Activated gamma-delta T cell (primary cell): ENCODE results near the gene GYPA.
"Not testable (repeated sequence)": the region's sequence is repeated elsewhere in the genome, so short reads cannot be mapped to it uniquely, and the experiment has no call there.

Experiments
- DNase-seq: peaks from one replicate; lab custom pipeline; 2025; lab: John Stamatoyannopoulos, UW
- total RNA-seq, 2 donors: gene quantifications; one replicate each; lab custom pipeline; 2026; lab: John Stamatoyannopoulos, UW

The GYPA gene
- 0 reads per million in 2 donors for total RNA-seq

DNA sequence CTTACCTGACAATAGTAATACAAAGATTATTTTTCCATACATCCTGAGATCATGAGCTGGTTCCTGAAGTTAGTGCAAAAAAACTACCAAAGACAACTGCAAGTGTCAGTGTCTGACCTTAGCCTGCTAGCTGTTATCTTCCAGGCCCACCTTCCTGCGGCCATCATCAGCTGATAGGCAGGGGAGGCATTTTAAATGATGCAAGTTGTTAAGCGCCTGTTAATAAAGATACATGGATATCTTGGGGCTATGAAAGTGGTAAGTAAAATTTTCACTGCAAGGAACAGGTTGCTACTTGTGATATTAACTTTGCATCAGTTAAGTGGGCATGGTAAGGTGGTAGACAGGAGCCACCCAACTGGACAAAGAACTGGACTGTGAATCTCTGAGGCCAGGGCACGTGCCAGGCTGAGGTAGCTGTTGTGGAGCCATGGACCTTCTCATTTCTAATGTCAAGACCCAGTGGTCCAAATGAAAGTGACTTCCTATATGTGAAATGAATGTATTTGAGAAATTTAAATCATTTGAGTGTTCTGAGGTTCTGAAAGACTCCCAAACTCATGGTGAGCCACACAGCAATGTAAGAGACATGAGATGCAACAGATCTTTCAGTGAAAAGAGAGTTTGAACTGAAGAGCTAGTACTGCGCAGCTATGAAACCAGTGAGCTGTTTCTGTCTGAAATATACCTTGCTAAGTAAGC, at the start of gene GYPA:
Gene GYPA, minus strand, starts transcription at position 125 of the 702 bp plus-strand sequence. Its CDS starts 83 bp downstream, at position 42.
- not testable (repeated sequence) for DNase-seq

DNA sequence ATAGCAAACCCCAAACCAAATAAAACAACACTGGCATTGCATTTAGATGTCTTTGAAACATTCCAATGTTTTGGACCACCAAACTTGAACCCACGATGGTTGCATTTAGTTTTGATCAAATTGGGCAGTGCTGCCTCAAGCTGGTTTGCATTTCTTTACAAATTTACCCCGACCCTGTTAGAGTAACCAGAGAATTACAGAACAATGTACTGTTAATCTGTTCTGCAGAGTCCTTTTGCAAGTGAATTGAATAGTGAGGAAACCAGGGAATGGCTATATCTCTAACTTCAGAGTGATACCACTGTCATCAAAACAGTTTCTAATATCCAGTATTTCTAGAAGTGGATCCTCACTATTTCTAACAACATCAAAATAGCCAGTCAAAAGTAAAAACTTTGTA, 49.5 kb upstream of the GYPA start:
- DNase-seq: no peak

- no peak for DNase-seq
These were observed 48.6 kb upstream of the GYPA start for GRCh38 chr4:144189121-144189520.

GRCh38 chr4:144185086-144185485, 44.6 kb upstream of the GYPA start:
- no peak for DNase-seq

DNA sequence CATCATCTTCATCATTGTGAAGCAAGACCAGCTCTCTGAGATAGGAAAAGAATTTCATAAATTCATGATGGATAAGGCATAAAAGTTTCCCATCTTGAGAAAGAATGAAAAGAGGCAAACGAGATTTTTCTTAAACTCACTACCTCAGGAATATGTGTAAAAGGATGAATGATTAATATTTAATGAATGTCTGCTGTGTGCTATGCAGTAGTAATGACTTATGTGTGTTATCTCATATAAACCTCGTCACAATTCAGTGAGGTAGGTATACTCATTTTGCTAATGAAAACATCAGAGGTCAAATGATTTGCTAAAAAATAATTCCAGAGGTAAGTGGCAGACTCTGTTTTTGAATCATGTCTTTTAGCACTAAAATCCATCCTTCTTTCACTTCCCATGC, 42.6 kb upstream of the GYPA start:
- no peak for DNase-seq

GRCh38 chr4:144181391-144181790, 40.9 kb upstream of the GYPA start:
- no peak for DNase-seq

DNA sequence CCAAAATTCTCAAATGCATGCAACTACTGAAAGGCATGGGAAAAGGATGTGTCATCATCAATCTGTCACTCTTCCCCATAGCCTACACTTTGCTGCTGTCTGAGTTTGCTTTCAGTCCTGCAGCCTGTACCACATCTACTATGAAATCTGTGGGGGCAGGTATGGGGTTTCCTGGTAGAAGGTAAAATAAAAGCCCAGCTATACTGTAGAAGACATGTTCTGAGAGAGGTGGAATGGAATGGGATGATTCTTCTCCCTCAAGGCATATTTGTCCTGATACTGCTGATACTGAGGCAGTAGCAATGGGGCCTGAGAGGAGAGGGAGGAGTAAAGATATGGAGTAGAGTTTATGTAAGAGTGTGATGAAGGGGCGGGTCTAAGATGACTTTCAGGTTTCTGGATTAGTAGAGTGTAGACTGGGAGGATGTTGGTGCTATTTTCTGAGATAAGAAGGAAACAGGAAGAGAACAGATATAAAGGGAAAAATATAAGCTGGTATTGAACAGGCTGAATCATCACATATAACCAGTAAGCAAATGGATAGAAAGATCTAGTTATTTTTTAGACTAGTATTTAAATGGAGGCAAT, 38.7 kb upstream of the GYPA start:
- no peak for DNase-seq

DNA sequence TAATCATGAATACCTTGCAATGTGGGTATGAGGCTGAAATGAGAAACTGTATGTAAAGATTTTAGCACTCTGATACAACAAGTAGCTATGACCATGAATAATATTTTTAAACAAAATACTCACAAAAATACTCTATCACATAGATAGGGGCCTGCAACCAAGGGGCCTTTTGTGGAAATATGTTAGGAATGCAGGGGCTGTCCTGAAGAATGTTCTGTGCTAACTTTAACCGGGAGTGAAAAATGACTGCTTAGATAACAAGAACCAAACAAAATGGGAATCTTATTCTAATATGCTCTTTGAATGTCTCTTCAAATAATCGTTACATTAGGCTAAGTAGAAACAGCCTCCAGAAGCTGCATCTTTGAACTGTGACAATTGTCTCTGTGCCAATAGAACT, 37.9 kb upstream of the GYPA start:
- DNase-seq: no peak

DNA sequence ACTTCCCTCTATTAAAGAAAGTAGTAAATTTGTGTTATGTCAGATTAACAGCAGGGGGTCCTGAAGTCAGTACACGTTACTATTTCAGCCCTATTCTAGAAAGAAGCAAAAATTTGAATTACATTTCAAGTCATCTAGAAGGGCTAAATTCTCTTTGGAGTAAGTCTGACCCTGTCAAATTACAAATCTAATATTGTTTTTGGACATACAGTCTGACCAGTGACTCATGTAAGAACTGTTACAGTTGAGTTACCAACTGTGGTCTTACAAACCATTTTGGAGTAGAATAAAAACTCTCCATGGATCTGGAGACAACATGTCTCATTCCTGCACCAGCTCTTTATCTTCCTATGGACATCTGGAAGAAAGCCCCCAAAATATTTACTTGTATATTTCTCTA, 36.0 kb upstream of the GYPA start:
- no peak for DNase-seq

DNA sequence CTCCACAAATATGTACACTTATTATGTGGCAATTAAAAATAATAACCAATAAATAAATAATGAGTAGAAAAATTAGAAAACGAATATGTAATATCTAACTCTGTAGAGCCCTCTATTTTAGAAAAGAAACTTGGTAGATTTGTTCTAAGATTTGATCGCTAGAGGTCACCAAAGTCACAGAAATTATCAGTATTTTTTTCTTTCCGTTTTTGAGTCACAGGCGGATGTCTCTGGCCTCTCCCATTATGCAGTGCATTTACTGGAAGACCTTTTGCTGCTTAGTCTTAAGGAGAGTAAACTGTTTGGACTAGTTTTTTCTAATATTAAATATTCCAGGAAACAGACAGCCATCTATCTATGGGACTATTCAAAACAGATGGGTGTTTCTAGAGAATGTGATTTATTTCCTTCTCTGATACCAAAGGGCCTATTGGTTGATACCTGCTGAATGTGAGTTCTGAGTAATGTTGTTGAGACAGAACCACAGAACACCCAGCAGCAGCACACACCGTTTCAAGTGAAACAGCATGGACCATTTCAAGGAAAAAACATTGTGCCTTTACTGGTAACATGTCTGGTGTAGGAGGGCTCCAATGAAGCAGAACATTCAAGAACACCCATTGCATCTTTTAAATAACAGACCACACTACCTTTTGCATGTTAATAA, 34.0 kb upstream of the GYPA start:
- DNase-seq: no peak

- DNase-seq: no peak
These were observed 31.2 kb upstream of the GYPA start for GRCh38 chr4:144171697-144172096.

DNA sequence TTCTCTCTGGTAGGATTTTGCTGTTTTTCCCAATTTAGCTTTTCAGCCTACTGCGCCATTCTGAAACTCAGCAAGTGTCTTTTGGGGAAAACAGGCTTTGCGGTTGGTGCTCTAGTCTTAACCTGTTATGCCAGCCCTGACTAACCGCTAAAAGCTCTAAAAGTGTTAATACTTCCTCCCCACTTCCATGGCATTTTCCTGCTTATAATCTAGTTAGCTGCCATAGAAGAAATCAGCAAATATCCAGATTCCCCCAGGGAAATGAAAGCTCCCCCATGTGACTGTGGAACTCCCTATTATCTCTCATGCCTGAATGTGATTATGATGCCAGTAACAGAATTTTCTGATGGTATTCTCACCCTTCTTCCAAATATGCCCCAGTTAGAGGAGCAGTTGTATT, 28.7 kb upstream of the GYPA start:
- no peak for DNase-seq

GRCh38 chr4:144154044-144154443, 13.5 kb upstream of the GYPA start:
- no peak for DNase-seq

- DNase-seq: not testable (repeated sequence)
These were observed 2.3 kb upstream of the GYPA start for GRCh38 chr4:144142690-144143326.

- DNase-seq: no peak
These were observed 975 bp upstream of the GYPA start for GRCh38 chr4:144141493-144141892.

DNA sequence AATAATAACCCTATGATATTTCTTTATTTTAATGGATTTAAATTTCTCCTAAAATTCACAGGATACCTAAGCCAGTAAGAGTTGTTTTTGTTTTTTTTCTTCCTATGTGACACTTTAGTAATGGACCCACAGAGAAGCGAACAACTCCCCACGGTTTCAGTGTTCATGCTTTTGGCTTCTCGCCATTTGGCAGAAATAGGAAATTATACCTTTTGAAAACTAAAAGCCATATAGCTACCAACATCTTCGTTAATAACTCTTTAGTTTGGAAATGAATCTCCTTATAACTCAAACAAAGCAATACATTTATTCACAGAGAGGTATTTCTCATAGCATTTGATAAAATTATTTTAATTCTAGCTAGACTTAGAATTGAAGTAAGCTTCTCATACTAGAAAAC, 527 bp downstream of the GYPA start:
- not testable (repeated sequence) for DNase-seq

DNA sequence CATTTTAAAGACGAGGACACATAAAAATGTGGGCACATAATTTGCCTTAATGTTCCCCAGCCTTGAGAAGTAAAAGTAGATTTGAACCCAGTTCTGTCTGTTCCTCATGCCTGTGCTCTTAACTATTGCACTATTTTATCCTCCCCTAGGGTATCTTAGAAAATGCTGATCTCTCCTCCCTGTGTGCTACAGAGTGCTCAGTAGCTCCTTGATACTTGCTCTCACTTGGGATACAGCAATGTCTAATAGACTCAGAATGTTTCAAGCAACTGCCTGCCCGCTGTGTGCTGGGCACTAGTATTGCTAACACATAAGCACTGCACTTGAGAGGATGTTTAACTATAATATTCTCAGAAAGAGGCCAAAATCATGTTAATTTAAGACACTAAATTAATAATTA, 971 bp downstream of the GYPA start:
- not testable (repeated sequence) for DNase-seq

DNA sequence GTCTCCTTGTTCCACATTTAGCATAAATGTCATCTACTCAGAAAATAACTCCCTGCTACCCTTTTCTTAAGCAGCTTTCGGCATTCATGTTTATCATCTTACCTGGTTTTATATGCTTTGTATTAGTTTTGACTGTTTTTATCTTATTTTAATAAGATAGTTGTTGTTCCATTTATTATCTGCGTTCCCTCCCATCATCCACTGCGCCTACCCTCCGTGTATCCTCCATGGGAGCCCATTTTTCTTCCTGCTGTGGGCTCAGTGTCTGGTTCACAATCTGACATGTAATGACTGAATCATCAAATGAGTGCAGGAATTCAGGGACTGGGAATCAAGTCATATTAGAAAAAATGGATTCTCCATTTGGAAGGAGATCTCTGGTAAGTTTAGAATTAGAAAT, 2.3 kb downstream of the GYPA start:
- DNase-seq: not testable (repeated sequence)

DNA sequence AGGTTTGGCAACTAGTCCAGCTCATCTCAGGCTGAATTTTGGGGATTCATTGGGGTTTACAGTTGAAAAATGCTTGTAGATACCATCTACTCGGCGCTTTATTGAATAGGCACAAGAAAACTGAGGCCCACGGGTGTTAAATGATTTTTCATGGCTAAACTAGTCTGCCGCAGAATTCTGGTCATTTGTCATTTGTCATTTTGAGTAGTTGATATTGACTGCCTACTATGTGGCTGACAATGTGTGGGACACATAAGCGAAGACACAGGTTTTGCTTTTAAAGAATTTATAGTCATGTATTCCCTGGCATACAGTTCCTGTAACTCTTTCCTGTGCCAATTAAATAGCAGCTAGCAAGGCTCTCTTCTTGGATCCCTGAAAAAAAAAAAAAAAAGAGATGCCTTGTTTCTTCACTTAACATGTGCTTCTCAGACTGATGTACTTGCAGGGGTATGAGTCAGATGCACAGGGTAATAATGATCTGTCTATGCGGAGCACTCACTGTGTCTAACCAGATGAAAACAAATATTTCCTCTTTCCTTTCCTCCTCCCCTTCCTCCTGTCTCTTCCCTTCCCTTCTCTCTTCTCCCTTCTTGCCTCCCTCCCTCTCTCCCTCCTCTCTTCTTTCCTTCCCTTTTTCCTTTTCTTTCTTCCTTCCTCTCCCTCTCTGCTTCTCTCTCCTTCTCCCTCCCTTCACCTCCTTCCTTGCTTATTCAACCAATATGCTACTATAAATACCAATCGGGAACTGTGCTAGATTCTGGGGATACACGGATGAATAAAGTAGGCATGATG, 3.2 kb downstream of the GYPA start:
- DNase-seq: not testable (repeated sequence)

GRCh38 chr4:144136189-144136588, 4.3 kb downstream of the GYPA start:
- DNase-seq: not testable (repeated sequence)

DNA sequence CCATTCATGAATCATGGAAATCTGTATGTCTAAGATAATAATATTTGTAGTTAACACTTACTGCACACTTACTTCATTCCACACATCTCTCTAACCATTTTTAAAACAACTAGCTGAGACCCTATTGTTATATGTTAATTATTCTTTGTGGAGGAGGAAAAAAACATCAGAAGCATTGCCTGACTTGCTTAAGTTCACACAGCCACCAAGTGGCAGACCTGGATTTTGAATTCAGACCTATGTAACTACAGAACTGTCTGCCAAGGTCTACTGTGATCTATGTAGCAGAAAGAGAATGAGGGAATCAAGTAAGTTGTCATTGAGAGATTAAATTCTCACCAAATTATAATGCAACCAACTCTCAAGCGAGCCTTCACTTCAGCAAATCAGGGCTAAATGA, 10.4 kb downstream of the GYPA start:
- DNase-seq: not testable (repeated sequence)
